AG09319 (cell line): Measurements from ENCODE around the gene LRFN5.
"Not testable (repeated sequence)": the region's sequence is repeated elsewhere in the genome, so short reads cannot be mapped to it uniquely, and the experiment has no call there.

Source experiments
- DNase-seq: peaks from one replicate; pipeline ENCODE4 v3.0.0-alpha.2; 2010; ENCODE audit warnings: low read depth; ENCODE audit errors: extremely low read depth
- CTCF ChIP-seq: IDR thresholded peaks from 2 replicates; pipeline ENCODE4 v1.5.1; 2011; ENCODE audit warnings: low read depth, mild to moderate bottlenecking, inconsistent platforms, low read length, moderate library complexity

The LRFN5 gene

GRCh38 chr14:41901089-41901488 is 294.4 kb downstream of the LRFN5 start:
- TF ChIP-seq CTCF = no peak
- no peak for DNase-seq

- no peak for DNase-seq
- no peak for TF ChIP-seq CTCF
These were observed 298.8 kb downstream of the LRFN5 start for GRCh38 chr14:41905394-41905964.

GRCh38 chr14:41911155-41911554 is 304.5 kb downstream of the LRFN5 start:
- not testable (repeated sequence) for DNase-seq

GRCh38 chr14:41913398-41913797 is 306.7 kb downstream of the LRFN5 start:
- no peak for TF ChIP-seq CTCF
- no peak for DNase-seq

GRCh38 chr14:41915732-41916131 is 309.1 kb downstream of the LRFN5 start:
- TF ChIP-seq CTCF = no peak
- DNase-seq = no peak

GRCh38 chr14:41916313-41916712 is 309.6 kb downstream of the LRFN5 start:
- TF ChIP-seq CTCF = no peak
- no peak for DNase-seq

GRCh38 chr14:41925409-41925808 is 318.7 kb downstream of the LRFN5 start:
- TF ChIP-seq CTCF = peak; percentile 15
- DNase-seq = no peak

GRCh38 chr14:41950428-41951151 is 343.9 kb downstream of the LRFN5 start:
- TF ChIP-seq CTCF = no peak

More at GRCh38 chr14:41950428-41951151, 343.9 kb downstream of the LRFN5 start:
- DNase-seq = no peak
